ENCODE data around the gene KATNA1.
A peak's percentile ranks its signal among the peaks of the same experiment; 100 is the strongest.

Gene KATNA1

GRCh38 chr6:149614337-149614736 is 34.2 kb downstream of the KATNA1 start:
- no peak for TF ChIP-seq CTCF (conservative IDR thresholded peaks at IDR 0.05; ENCODE audit: low read depth, low read length)
- H3K4me3 ChIP-seq (ENCODE audit: low read depth, low read length), result no peak overlapping the region
- DNase-seq (ENCODE audit: low read depth), result peak; percentile 16

- TF ChIP-seq CTCF (conservative IDR thresholded peaks at IDR 0.05; ENCODE audit: low read depth, low read length), result no peak
- no peak overlapping the region for H3K4me3 ChIP-seq (ENCODE audit: low read depth, low read length)
- DNase-seq (ENCODE audit: low read depth), result no peak
These were observed 40.0 kb downstream of the KATNA1 start for GRCh38 chr6:149608381-149608982.

- H3K4me3 ChIP-seq (ENCODE audit: low read depth, low read length), result no peak overlapping the region
- no peak for TF ChIP-seq CTCF (conservative IDR thresholded peaks at IDR 0.05; ENCODE audit: low read depth, low read length)
- no peak for DNase-seq (ENCODE audit: low read depth)
These were observed 48.0 kb downstream of the KATNA1 start for GRCh38 chr6:149600508-149600907.

GRCh38 chr6:149593408-149593807 is 55.1 kb downstream of the KATNA1 start:
- DNase-seq (ENCODE audit: low read depth), result no peak
- TF ChIP-seq CTCF (conservative IDR thresholded peaks at IDR 0.05; ENCODE audit: low read depth, low read length), result no peak
- no peak overlapping the region for H3K4me3 ChIP-seq (ENCODE audit: low read depth, low read length)

GRCh38 chr6:149592983-149593382 is 55.5 kb downstream of the KATNA1 start:
- TF ChIP-seq CTCF (conservative IDR thresholded peaks at IDR 0.05; ENCODE audit: low read depth, low read length), result no peak
- H3K4me3 ChIP-seq (ENCODE audit: low read depth, low read length), result no peak overlapping the region
- no peak for DNase-seq (ENCODE audit: low read depth)

GRCh38 chr6:149586149-149586548 is 62.4 kb downstream of the KATNA1 start:
- no peak overlapping the region for H3K4me3 ChIP-seq (ENCODE audit: low read depth, low read length)
- TF ChIP-seq CTCF (conservative IDR thresholded peaks at IDR 0.05; ENCODE audit: low read depth, low read length), result no peak
- DNase-seq (ENCODE audit: low read depth), result no peak

- DNase-seq (ENCODE audit: low read depth), result no peak
- TF ChIP-seq CTCF (conservative IDR thresholded peaks at IDR 0.05; ENCODE audit: low read depth, low read length), result no peak
- no peak overlapping the region for H3K4me3 ChIP-seq (ENCODE audit: low read depth, low read length)
These were observed 67.2 kb downstream of the KATNA1 start for GRCh38 chr6:149581349-149581748.

Data from choroid plexus epithelial cell (primary cell).